HUES48 (cell line): ENCODE measurements around the gene RASA3.
A peak's percentile ranks its signal among the peaks of the same experiment; 100 is the strongest.
"Not testable (repeated sequence)": the region's sequence is repeated elsewhere in the genome, so short reads cannot be mapped to it uniquely, and the experiment has no call there.

Experiments
- H3K27ac ChIP-seq: one replicate; pipeline ENCODE4 v1.7.0; 2013; ENCODE audit warnings: low read depth, low read length, inconsistent platforms
- H3K27me3 ChIP-seq: 2 replicates; pipeline ENCODE4 v1.6.1; 2013; ENCODE audit warnings: mild to moderate bottlenecking, low read length; ENCODE audit not compliant: control insufficient read depth, insufficient read depth
- H3K36me3 ChIP-seq: 2 replicates; pipeline ENCODE4 v1.6.1; 2013; ENCODE audit warnings: low read length; ENCODE audit not compliant: control insufficient read depth, insufficient read depth
- H3K4me1 ChIP-seq: 2 replicates; pipeline ENCODE4 v1.6.1; 2013; ENCODE audit warnings: mild to moderate bottlenecking, low read length; ENCODE audit not compliant: control insufficient read depth, insufficient read depth
- H3K4me3 ChIP-seq: 2 replicates; pipeline ENCODE4 v1.5.1; 2013; ENCODE audit warnings: mild to moderate bottlenecking, low read depth, low read length
- H3K9ac ChIP-seq: 2 replicates; pipeline ENCODE4 v1.6.1; 2013; ENCODE audit warnings: mild to moderate bottlenecking, low read depth, low read length, moderate library complexity
- H3K9me3 ChIP-seq: 2 replicates; pipeline ENCODE4 v1.6.1; 2013; ENCODE audit warnings: low read length; ENCODE audit not compliant: control insufficient read depth, insufficient read depth

Gene RASA3, protein sequence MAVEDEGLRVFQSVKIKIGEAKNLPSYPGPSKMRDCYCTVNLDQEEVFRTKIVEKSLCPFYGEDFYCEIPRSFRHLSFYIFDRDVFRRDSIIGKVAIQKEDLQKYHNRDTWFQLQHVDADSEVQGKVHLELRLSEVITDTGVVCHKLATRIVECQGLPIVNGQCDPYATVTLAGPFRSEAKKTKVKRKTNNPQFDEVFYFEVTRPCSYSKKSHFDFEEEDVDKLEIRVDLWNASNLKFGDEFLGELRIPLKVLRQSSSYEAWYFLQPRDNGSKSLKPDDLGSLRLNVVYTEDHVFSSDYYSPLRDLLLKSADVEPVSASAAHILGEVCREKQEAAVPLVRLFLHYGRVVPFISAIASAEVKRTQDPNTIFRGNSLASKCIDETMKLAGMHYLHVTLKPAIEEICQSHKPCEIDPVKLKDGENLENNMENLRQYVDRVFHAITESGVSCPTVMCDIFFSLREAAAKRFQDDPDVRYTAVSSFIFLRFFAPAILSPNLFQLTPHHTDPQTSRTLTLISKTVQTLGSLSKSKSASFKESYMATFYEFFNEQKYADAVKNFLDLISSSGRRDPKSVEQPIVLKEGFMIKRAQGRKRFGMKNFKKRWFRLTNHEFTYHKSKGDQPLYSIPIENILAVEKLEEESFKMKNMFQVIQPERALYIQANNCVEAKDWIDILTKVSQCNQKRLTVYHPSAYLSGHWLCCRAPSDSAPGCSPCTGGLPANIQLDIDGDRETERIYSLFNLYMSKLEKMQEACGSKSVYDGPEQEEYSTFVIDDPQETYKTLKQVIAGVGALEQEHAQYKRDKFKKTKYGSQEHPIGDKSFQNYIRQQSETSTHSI

DNA sequence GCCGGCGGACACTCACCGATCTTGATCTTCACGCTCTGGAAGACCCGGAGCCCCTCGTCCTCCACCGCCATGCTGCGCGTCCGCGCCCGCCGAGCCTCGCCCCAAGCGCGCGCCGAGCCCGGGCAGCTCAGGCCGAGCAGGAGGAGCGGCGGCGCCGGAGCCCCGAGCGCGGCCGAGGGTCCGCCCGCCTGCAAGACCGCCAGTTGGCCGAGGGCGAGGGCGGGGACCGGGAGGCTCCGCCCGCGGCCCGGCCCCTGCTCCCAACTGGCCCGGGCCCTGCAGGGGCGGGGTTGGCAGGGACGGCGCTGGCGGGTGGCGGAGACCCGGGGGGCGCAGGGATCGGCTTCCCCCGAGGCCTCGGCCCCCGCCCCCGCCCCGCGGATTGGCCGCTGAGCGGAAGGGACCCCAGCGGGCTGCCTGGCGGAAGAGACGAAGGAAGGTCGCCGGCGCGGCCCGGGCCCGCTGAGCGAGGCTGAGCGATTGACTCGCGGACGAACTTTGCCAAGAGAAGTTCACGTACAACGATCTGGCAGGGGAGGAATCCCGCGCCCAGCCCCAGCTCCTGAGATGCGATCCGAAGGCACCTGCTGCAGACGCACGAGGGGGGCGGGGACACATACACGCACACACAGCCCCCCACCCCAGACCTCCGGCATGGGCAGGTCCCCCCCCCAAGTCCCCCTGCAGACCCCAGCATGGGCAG, at the start of gene RASA3:
RASA3 (minus strand) TSS at position 205 of the 703 bp plus-strand sequence; CDS start at position 71, 134 bp downstream.
- peaks cover 18% of the 10 kb centered on the region for H3K27me3 ChIP-seq
- H3K27ac ChIP-seq, result peak within 1 kb of the TSS; percentile 69
- H3K4me1 ChIP-seq, result peaks cover 37% of the 10 kb centered on the region
- peak within 1 kb of the TSS; percentile 73 for H3K4me3 ChIP-seq
- no peaks in the 10 kb centered on the region for H3K9me3 ChIP-seq
- H3K9ac ChIP-seq, result peak within 1 kb of the TSS; percentile 10; the same call in 1 of the 2 replicates
- H3K36me3 ChIP-seq, result no peaks in the 10 kb centered on the region

DNA sequence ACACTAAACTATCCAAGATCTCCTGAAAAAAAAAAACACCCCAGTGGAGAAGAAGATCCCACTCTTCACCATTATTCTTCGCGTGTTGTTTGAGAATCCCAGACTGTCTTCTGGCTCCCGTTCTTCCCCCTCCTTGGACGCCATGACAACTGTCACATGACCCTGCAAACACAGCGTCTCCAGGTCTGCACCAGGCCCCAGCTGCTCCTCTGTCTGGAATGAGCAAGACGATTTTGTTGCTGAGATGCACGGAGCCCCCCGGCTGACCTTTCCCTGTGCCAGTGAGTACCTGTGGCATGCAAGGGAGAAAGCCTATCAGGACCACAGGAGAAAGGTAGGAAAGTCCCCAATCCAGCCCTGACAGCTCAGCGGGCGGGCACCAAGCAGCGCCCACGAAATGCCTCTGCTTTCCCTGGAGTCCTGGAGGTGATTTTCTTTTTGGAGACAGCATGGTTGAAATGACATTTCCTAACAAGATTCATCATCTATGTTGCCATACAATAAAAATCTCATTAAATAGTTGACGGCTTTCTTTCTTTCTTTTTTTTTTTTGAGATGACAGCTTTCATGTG, 46.8 kb upstream of the RASA3 start, which contains the start of gene CFAP97D2:
CFAP97D2 (plus strand) TSS at position 171 of the 572 bp plus-strand sequence; CDS start at position 245, 74 bp downstream.
- Histone ChIP-seq H3K4me3 (no peak within 1 kb of the TSS), H3K27me3 (no peaks in the 10 kb centered on the region), H3K9ac (no peak within 1 kb of the TSS), H3K9me3 (no peaks in the 10 kb centered on the region), H3K36me3 (no peaks in the 10 kb centered on the region), H3K27ac (no peak within 1 kb of the TSS), H3K4me1 (no peaks in the 10 kb centered on the region)

DNA sequence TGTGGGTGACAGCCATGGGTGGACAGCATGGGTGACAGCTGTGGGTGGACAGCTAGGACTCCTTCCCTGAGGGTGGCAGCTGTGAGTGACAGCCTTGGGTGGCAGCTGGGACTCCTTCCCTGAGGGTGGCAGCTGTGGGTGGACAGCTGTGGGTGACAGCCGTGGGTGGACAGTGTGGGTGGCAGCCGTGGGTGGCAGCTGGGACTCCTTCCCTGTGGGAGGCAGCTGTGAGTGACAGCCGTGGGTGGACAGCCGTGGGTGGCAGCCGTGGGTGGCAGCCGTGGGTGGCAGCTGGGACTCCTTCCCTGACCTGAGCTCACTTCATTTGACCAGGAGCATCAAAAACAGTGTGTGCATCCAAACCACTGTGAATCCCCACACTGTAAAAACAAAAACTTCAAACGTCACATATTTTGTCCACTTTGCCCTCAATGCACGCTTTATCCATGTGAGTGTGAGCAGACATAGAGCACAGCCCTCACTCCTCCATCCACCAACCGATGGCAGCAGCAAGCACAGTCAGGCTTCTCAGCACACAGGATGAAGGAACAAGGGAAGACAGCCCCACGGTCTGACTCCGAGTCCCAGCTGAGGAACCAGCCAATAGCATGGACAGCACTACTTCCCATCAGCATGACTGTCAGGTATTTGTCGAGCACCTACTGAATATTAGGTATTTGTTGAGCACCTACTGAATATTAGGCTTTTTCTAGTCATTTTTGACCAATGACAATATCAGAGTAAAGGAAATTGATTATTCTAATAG, 45.0 kb upstream of the RASA3 start:
- no peaks in the 10 kb centered on the region for H3K27me3 ChIP-seq
- H3K9me3 ChIP-seq, result no peaks in the 10 kb centered on the region
- H3K27ac ChIP-seq, result no peak overlapping the region
- no peaks in the 10 kb centered on the region for H3K4me1 ChIP-seq
- no peak overlapping the region for H3K9ac ChIP-seq
- no peaks in the 10 kb centered on the region for H3K36me3 ChIP-seq
- no peak overlapping the region for H3K4me3 ChIP-seq

DNA sequence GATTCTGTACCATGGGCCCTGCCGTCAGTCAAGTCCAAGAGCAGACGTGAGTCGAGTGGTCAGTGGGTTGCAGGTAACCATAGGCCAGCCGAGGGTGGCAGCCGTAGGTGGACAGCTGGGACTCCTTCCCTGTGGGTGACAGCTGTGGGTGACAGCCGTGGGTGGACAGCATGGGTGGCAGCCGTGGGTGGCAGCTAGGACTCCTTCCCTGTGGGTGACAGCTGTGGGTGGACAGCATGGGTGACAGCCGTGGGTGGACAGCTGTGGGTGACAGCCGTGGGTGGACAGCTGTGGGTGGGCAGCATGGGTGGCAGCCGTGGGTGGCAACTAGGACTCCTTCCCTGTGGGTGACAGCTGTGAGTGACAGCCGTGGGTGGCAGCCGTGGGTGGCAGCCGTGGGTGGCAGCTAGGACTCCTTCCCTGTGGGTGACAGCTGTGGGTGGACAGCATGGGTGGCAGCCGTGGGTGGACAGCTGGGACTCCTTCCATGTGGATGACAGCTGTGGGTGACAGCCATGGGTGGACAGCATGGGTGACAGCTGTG, 44.0 kb upstream of the RASA3 start:
- H3K9me3 ChIP-seq, H3K27me3 ChIP-seq, H3K27ac ChIP-seq, H3K9ac ChIP-seq, H3K36me3 ChIP-seq, H3K4me1 ChIP-seq, H3K4me3 ChIP-seq: not testable (repeated sequence)

DNA sequence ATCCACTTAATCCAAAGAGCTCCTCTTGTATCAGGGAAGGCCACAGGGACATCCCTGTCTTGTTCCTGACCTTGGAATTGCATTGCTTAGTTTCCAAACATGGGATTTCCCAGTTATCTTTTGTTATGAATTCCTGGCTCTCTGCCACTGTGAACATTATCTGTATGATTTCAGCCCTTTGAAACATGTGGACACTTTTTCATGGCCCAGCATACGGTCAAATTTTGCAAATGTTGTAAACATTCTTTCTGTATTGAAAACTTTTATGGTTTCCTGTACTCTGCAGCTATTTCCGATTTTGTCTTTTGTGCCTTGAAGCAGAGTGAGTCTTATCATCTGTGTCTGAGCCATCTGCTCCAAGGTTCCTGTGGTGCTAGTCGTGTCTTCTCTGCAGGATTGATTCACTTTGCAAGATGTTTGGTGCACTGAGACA, 42.1 kb upstream of the RASA3 start:
- H3K27ac ChIP-seq, result no peak overlapping the region
- no peak overlapping the region for H3K4me3 ChIP-seq

DNA sequence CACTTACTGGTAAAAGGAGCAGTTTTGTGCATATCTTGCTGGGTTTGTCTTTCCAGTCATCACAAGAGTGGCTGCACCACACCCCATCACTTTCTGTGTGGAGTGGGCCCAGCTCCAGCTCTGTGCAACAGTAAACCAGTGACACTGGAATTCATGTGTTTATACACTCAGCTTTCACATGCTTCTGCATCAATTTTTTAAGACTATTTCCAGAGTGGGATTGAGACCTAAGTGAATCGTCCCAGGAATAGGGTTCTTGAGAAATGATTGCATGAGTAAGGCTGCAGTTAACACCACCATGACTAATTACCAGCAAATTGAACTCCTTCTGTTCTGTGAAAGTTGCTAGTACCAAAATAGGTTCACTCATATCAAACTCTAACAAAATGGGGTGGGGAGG, 41.3 kb upstream of the RASA3 start:
- no peaks in the 10 kb centered on the region for H3K27me3 ChIP-seq
- H3K36me3 ChIP-seq, result no peaks in the 10 kb centered on the region
- H3K4me3 ChIP-seq, result no peak overlapping the region
- H3K9me3 ChIP-seq, result no peaks in the 10 kb centered on the region
- H3K4me1 ChIP-seq, result no peaks in the 10 kb centered on the region
- H3K9ac ChIP-seq, result no peak overlapping the region
- H3K27ac ChIP-seq, result no peak overlapping the region

More for the DNA sequence above, 42.1 kb upstream of the RASA3 start:
- no peaks in the 10 kb centered on the region for H3K36me3 ChIP-seq
- no peaks in the 10 kb centered on the region for H3K4me1 ChIP-seq
- no peaks in the 10 kb centered on the region for H3K9me3 ChIP-seq
- no peaks in the 10 kb centered on the region for H3K27me3 ChIP-seq
- no peak overlapping the region for H3K9ac ChIP-seq

DNA sequence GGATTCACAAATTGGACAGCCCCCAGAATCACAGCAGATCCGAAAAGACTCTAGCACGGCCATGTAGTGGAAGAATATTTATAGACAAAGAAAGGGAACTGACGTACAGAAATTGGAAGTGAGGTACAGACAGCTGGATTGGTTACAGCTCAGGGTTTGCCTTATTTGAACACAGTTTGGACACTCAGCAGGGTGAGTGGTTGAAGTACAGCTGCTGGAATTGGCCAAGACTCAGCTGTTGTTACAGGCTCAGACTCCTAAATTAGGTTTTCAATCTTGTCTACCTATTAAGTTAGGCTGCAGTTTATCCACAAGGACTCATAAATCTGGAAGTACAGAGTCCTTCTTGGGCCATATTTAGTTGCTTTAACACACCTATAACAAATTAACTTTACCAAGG, 40.8 kb upstream of the RASA3 start:
- Histone ChIP-seq H3K4me3 (no peak overlapping the region), H3K9me3 (no peaks in the 10 kb centered on the region), H3K27me3 (no peaks in the 10 kb centered on the region), H3K4me1 (no peaks in the 10 kb centered on the region), H3K36me3 (no peaks in the 10 kb centered on the region), H3K27ac (no peak overlapping the region), H3K9ac (no peak overlapping the region)

DNA sequence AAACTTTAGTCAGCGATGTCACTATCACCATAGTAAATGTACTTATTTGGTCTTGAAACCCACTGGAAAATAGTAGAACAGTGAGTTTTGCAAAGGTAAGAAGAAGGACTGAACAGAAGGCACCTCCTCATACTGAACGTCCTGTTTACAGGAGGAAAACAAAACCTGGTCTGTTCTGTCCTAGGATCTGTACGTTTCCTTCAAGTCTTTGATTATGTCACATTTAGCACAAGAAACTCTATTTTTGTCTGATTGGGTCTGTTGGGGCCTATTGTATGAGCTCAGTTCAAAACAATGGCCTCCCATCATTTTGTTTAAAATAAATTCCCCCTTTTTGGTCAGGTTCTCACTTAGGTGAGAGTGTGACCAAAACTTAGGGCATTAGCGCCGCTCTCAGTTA, 35.5 kb upstream of the RASA3 start:
- Histone ChIP-seq H3K9ac (no peak overlapping the region), H3K27ac (no peak overlapping the region), H3K4me3 (no peak overlapping the region), H3K27me3 (no peaks in the 10 kb centered on the region), H3K4me1 (no peaks in the 10 kb centered on the region), H3K9me3 (no peaks in the 10 kb centered on the region), H3K36me3 (no peaks in the 10 kb centered on the region)

DNA sequence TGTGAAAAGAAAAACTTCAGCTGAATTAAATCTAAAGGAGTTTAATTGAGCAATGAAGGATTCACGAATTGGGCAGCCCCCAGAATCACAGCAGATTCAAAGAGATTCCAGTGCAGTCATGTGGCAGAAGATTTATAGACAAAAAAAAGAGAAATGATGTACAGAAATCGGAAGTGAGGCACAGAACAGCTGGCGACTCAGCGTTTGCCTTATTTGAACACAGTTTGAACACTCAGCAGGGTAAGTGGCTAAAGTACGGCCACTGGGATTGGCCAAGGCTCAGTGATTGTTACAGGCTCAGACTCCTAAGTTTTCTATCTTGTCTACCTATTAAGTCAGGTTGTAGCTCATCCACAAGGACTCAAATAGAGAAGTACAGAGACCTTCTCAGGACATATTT, 35.0 kb upstream of the RASA3 start:
- no peaks in the 10 kb centered on the region for H3K36me3 ChIP-seq
- H3K9me3 ChIP-seq, result no peaks in the 10 kb centered on the region
- H3K4me1 ChIP-seq, result no peaks in the 10 kb centered on the region
- H3K27ac ChIP-seq, result no peak overlapping the region
- H3K27me3 ChIP-seq, result no peaks in the 10 kb centered on the region
- no peak overlapping the region for H3K9ac ChIP-seq
- H3K4me3 ChIP-seq, result no peak overlapping the region
